NCI-H1930 (cell line): ENCODE measurements around the gene FYB2.

ENCODE experiments used
- DNase-seq, 2 experiments: peaks; one replicate each; lab custom pipeline; 2025; lab: John Stamatoyannopoulos, UW

FYB2 gene

GRCh38 chr1:56819387-56819899, at the start of gene FYB2:
Gene FYB2 (minus strand): TSS chr1:56819404. CDS start chr1:56819290, 114 bp downstream.
- no peak for DNase-seq

GRCh38 chr1:56868761-56869160, 49.6 kb upstream of the FYB2 start:
- DNase-seq: no peak

GRCh38 chr1:56867491-56867890, 48.3 kb upstream of the FYB2 start:
- no peak for DNase-seq

- DNase-seq: no peak
Measured at GRCh38 chr1:56866656-56867055, 47.5 kb upstream of the FYB2 start.

GRCh38 chr1:56864430-56864829, 45.2 kb upstream of the FYB2 start:
- no peak for DNase-seq

- no peak for DNase-seq
Measured at GRCh38 chr1:56863265-56863992, 44.2 kb upstream of the FYB2 start.

- DNase-seq: no peak
Measured at GRCh38 chr1:56859287-56859686, 40.1 kb upstream of the FYB2 start.

- DNase-seq: no peak
Measured at GRCh38 chr1:56856186-56856585, 37.0 kb upstream of the FYB2 start.

- DNase-seq: no peak
Measured at GRCh38 chr1:56855190-56855589, 36.0 kb upstream of the FYB2 start.

- DNase-seq: no peak
Measured at GRCh38 chr1:56854521-56855099, 35.4 kb upstream of the FYB2 start, which contains the start of gene C8A. Gene C8A (plus strand): TSS chr1:56854797. CDS start chr1:56854902, 105 bp downstream.

GRCh38 chr1:56852476-56852875, 33.3 kb upstream of the FYB2 start:
- DNase-seq: no peak

GRCh38 chr1:56850922-56851321, 31.7 kb upstream of the FYB2 start:
- no peak for DNase-seq

GRCh38 chr1:56850411-56850810, 31.2 kb upstream of the FYB2 start:
- no peak for DNase-seq

- no peak for DNase-seq
Measured at GRCh38 chr1:56849750-56850149, 30.5 kb upstream of the FYB2 start.

- no peak for DNase-seq
Measured at GRCh38 chr1:56845343-56845742, 26.1 kb upstream of the FYB2 start.

- DNase-seq: no peak
Measured at GRCh38 chr1:56844545-56845136, 25.4 kb upstream of the FYB2 start.

- DNase-seq: no peak
Measured at GRCh38 chr1:56843544-56843943, 24.3 kb upstream of the FYB2 start.

GRCh38 chr1:56838759-56839158, 19.6 kb upstream of the FYB2 start:
- DNase-seq: no peak

GRCh38 chr1:56837244-56837939, 18.2 kb upstream of the FYB2 start:
- DNase-seq: no peak

- no peak for DNase-seq
Measured at GRCh38 chr1:56836359-56836758, 17.2 kb upstream of the FYB2 start.

- no peak for DNase-seq
Measured at GRCh38 chr1:56835657-56836056, 16.5 kb upstream of the FYB2 start.

GRCh38 chr1:56834137-56834900, 15.1 kb upstream of the FYB2 start:
- no peak for DNase-seq
